NCI-H748 (cell line): ENCODE results near the gene TSN.
"Not testable (repeated sequence)": the region's sequence is repeated elsewhere in the genome, so short reads cannot be mapped to it uniquely, and the experiment has no call there.

Experiments used
- DNase-seq: peaks from one replicate; lab custom pipeline; 2025; ENCODE audit not compliant: unreplicated experiment; lab: John Stamatoyannopoulos, UW

The TSN gene

DNA sequence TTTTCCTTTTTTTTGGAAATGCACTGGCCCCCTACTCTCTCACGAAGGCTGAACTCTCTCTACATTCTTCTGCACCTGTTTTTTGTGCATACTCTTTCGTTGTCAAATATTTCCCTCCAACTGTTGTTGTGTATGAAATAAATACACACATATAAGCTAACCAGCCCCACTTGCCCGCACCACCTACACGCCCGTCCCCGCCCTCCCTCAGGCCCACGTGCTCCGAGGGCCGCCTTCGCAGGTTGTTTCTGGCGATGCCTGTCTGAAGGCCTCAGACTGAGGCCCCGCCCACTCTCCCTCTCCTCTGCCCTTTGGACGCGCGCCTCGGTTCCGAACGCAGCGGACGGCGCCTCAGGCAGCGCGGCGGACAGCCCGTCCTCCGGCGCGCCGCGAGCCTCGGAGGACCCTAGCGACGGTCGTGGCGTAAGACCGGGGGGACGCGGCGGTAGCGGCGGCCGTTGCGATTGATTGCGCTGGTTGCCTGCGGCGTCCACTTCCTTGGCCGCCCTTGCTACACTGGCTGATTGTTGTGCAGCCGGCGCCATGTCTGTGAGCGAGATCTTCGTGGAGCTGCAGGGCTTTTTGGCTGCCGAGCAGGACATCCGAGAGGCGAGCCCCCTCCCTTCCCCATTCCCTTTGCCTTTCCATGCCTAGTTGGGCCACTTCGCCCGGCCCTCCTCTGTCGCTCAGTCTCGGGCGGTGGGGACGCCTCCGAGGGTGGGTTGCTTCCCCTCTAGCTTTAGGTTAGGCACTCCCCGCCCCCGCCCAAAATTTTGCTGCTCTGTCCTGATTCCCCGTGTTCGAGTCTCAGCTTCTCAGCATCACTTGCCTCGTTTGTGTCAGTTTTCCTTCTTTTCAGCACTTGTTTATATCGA, at the start of gene TSN:
Gene TSN, plus strand, starts transcription at position 415 of the 875 bp plus-strand sequence. Its CDS starts 129 bp downstream, at position 544.
- DNase-seq = peak; percentile 96

DNA sequence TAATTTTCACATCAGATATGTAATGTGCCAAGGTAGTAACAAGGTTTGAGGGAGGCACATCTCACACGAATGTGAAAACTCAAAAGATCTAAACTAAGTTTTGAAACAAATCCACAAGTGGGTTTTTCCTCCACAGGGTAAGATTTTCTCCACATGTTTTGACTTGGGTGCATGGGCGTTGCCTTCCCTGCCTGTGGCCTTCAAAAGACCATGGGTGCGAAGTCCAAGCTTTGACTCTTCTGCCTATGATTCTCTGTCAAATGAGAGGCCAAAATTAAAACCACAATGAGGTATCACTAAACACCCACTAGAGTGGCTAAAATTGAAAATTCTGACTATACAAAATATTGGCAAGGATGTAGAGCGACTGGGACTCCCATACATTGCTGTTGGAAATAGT, 49.5 kb upstream of the TSN start:
- no peak for DNase-seq

DNA sequence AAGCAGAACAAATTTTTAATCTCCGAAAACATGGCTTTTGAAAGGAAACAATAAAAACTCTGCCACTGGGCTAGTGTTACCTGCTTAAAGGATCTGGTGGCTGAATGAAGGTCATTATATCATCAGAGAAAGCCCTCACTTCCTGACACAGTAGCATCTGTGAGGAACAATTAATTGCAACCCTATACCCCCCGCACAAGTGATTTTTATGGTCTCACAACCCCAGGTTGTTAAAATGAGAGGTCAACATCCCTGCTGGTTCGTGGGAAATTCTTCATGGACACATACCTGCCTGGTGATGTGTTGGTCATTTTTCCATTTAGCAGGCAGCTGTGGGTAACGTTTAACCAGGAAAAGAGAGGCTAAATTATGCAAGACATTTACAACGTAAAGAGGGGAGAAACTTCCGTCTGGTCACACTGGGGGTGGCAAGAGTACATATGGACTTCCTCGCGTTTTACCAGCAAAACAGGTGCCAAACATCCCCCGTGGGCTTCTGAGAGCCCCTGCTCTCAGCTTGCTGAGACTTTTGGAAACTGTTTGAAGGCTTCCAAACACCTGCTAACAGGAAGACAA, 48.0 kb upstream of the TSN start:
- peak; percentile 84 for DNase-seq

DNA sequence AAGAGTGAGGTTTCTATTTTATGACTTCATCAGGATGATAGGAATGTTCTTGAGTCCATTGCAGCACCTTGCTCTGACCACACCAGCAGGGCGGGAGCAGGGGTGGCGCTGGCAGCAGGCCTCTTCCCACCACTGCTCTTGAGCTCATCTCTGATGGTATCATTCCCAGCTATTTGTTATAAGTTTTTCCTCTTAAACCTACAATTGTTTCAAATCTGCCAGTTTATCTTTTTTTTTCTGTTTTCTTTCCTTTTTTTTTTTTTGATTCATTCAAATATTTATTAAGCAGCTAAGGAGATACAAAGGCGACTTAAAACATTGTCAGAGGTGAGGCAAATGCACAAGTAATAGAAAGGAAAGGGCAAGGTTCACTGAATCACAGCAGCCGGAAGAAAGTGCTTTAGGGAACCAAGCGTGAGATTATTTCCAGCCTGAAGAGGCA, 47.5 kb upstream of the TSN start:
- DNase-seq = no peak

DNA sequence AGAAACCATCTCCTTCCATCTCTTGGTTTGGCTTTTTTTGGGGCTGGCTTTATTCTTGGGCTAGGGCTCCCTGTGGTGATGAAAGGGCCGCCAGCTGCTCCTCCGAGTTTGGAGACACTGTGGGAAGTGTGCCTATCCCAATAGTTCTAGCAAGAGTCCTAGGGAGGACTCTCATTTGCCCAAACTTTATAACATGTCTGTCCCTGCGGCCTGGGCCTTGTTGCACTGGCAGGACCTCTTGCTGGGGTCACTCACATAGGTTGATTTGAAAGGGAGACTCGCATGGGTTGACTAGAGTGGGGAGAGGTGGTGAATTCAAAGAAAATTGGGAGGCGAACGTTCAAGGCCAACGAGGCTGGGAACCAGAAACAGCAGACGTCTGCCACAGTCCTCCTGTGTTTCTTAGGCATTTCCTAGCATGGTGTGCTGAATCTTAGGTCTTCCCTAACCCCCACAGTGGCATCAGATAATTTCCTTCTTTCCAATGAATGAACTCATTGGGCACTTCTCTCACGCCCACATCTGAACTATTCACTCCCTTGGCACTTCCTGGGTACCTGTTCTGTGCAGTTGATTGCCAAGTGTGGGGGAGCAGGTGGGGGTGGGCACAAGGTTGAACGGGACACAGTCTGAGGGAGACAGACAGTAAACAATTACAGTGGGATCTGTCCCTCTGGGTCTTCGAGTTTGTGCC, 45.5 kb upstream of the TSN start:
- DNase-seq = no peak

DNA sequence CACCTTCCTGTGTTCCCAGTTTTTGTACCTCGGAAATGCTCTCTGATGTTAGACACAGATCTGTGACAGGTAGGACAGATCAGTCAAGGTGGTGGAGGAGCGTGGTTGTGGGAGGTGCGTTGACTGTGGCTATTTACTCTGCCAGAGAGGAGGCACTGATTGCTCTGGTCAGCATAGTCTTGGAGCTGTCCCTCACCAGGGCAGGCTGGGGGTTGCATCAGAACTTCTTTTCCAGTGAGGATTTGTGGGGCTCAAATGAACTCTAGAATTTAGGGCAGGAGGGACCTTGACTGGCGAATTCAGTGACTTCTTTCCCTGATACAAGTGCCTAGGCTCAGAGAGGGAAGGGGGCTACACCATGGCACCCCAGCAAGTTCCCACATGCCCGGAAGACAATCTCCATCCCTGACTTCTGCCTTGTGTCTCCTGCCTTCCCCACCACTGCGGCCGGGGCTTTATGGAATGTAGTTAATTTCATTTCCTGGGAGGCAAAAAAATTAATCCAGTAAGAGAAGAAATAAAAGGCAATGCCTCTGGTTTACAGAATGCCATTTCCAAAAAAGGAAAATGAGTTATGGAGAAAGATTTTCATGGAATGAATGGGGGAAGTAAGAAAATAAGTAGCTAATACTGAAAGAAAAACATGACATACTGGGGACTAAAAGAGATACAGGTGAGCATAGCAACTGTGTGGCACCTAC, 44.8 kb upstream of the TSN start:
- DNase-seq = no peak

DNA sequence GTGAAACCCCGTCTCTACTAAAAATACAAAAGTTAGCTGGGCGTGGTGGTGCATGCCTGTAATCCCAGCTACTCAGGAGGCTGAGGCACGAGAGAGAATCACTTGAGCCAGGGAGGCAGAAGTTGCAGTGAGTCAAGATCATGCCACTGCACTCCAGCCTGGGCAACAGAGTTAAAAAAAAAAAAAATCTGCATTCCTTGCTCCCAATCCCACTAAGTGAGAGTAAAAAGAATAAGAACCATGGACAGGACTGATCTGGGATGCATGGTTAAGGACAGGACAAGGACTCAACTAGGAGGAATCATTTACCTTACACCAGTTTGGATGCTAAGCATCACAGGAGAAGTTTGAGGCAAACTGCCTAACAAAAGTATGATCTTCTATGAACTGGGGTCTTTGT, 44.0 kb upstream of the TSN start:
- not testable (repeated sequence) for DNase-seq

DNA sequence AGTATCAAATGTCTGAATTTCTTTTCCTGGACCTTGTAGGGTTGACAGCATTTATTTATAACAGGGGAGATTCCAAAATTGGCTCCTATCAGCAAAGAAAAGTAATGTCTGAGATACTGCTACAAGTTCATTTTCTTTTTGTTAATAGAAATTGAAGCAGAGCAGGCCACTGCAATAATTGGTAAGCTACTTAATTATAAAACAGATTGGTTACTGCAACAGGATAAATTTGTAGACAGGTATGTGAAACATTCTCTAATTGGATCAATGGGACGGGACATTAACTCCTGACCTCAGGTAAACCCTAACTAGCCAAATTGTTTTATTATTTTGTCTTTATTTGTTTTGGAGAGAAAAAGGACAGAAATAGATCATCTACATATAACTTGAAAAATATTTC, 39.3 kb upstream of the TSN start:
- no peak for DNase-seq

DNA sequence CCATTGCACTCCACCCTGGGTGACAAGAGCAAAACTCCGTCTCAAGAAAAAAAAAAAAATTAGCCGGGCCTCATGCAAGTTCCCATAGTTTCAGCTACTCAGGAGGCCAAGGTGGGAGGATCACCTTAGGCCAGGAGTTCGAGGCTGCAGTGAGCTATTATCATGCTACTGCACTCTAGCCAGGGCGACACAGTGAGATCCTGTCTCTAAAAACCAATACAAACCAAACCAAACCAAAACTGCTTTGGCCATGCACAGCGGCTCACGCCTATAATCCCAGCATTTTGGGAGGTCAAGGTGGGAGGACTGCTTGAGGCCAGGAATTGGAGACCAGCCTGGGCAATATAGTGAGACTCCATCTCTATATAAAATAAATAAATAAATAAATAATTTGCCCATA, 37.9 kb upstream of the TSN start:
- no peak for DNase-seq

DNA sequence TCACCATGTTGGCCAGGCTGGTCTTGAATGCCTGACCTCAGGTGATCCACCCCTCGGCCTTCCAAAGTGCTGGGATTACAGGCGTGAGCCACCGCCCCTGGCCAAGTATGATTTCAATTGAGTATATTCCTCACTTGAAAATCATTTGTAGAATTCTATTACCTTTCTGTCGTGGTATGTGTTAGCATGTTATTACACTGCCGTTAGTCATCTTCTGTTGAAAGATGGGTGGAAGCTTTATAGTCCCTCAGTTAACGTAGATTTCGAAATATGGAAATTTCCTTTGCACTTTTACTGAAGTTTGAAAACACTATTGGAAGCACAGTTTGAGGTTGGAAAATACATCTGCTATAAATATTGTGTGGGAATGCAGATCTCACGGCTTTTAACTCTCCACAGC, 33.5 kb upstream of the TSN start:
- DNase-seq = no peak

DNA sequence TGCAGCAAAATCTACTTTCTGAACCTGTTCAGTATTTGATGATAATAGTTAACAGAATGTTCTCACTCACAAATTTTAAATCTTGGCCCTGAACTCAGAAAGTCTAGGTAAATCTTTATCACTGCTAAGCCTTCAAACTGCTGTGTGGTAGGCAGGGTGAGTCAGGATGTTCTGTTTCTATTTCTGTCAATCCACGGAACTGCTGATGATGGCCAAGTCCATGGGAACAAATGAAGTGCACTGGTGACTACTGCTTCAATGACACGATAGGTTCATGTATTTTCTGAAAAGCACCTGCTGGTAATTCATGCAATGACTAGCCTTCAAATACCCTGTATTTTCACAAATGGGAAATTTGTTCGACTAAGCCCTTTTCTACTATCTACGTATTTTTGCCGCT, 33.0 kb upstream of the TSN start:
- no peak for DNase-seq

DNA sequence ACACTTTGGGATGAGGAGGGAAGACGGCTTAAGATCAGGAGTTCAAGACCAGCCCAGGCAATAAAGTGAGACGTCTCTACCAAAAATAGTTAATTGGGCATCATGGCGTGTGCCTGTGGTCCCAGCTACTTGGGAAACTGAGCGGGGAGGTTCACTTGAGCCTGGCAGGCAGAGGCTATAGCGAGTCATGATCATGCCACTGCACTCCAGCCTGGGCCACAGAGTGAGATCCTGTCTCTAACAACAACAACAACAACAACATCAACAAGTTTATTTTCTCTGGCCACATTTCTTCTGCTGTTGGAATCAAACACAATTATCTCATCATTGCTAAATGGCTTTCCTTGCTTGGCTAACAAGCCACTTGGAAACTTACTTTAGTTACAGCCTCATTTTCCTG, 32.1 kb upstream of the TSN start:
- DNase-seq = no peak

DNA sequence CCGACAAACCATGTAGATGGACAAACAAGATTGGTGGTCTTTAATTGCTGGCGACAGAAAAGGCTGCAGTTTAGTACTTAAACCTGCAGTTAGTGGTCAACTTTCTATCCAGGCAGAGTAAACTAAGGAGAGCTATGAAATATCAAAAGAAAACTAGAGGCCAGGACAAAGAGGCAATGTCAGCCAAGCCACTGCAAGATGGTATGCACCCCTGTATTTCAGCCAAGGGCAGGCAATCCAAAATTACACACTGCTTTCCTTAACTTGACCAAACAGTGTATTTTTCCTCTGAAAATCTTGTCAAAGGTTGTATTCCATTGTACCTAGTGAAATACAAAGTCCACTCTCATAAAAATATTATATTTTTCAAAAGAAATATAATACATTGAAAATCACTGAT, 28.1 kb upstream of the TSN start:
- DNase-seq = no peak

DNA sequence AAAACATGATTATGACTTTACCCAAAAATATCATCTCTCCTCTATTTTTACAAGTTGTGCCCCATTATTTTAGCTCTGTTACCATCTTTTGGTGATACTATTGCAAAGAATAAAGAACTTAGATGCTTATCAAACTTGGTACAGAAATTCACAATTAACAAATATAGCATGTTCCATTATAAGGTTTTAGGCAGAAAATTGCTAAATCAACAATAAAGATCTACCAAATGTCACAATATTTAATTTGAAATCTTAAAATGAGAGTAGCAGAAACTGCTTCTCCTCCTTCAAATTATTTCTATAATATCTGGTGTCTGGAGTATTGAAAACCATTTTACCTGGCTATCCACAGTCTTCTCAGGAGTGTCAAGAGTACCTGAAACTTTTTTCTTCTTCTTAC, 27.5 kb upstream of the TSN start:
- DNase-seq = no peak

DNA sequence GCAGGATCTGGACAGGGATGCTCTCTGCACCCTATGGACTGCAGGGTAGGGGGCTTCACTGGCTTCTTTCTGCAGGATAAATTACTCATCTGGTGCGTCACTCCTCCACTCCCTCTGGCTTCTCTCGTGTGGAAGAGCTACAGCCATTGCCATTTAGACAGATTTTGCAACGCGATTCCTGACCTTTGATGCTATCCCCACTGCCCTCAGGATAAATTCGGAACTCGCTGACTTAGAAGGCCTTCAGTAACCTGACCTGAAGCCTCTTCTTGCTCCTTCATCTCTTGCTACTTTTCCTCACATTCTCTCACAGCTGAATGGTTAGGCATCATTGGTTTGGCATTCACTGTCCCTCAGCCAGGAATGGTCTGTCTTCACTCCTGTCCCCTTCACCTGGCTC, 24.1 kb upstream of the TSN start:
- DNase-seq = no peak

DNA sequence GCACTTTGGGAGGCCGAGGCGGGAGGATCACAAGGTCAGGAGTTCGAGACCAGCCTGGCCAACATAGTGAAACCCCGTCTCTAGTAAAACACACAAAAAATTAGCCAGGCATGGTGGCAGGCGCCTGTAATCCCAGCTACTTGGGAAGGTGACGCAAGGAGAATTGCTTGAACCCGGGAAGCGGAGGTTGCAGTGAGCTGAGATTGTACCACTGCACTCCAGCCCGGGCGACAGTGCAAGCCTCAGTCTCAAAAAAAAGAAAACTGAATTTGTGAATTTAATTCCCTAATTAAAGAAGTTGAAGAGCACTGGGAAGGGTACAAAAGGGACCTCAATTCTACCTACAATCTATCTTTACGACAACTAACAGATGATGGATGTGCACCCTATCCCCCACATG, 20.9 kb upstream of the TSN start:
- DNase-seq = not testable (repeated sequence)

DNA sequence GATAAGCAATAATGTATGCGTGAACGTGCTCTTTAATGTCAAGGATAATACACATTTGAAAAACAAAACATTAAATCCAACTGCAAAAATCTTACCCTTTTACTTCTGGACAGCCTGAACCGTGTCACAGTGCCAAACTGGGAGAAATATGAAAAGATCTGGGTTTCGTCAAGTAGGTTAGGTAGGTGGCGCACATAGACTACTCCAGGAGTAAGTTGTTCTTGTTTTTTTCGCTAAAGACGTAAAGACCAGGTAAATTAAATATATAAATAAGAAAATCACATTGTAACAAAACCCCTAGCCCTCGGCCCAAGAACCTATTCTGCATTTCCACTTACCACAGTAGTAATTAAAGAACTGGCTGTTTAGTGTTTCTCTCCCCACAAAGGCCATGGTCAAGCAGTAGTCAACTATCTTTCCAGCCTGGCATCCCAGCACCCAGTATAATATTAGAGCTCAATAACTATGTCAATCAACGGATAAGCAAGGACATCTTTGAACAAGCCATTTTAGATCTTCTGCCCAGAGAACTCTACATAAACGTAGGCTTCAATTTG, 19.9 kb upstream of the TSN start:
- DNase-seq = no peak

DNA sequence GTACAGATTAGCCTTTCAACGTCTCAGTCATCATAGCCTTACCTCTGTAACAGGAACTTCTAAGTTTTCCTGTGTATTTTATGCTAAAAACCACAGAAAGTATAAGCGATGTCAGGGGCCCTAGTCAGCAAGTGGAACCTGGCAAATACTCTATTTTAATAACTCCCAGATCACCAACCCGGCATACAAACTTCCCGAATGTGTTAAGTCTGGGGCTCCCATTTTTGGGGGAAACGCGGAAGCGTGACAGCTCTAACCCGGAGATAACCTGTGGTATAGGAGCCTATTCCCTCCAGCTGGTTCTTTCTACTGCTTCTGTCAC, 19.4 kb upstream of the TSN start:
- DNase-seq = no peak

DNA sequence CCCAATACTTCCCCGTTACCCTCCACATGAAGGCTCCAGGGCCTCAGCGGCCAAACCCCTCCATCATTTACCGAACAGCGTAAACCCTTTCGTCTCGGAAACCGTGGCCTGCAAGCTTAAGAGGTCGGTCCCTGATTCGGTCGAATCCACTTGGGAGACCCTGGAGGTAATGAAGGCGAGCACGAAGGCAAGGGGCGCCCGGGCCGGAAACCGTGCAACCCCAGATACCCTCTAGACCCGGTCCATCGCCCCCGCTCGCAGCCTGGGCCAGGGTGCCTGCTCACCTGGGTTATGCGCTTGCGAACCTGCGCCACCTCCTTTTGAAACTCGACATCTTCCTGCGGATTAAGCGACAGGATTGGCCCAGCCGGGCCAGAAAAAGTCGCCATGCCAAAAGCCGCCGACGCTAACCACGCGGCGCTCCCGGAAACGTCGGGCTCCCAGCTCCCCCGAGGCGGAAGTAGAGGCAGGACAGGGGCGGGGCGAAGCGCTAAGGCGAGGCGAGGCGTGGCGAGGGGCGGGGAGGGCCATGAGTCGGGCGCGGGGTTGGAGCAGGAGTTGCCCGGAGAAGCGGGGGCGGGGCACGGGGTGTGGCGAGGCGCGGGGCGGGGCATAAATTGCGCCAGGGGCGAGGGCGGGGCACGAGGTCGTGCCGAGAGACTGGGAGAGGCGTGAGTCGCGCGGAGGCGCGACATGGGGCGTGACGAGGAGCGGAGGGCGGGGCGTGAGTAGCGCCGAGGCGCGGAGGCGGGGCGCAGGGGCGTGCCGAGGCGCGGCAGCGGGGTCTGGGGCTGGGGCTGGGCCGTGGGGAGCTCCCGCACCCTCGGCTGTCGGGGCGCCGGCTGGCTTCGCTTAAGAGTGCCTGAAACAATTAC, 18.8 kb upstream of the TSN start, which contains the start of gene NIFK:
Gene NIFK, minus strand, starts transcription at position 414 of the 875 bp plus-strand sequence. Its CDS starts 25 bp downstream, at position 389.
- peak; percentile 92 for DNase-seq

DNA sequence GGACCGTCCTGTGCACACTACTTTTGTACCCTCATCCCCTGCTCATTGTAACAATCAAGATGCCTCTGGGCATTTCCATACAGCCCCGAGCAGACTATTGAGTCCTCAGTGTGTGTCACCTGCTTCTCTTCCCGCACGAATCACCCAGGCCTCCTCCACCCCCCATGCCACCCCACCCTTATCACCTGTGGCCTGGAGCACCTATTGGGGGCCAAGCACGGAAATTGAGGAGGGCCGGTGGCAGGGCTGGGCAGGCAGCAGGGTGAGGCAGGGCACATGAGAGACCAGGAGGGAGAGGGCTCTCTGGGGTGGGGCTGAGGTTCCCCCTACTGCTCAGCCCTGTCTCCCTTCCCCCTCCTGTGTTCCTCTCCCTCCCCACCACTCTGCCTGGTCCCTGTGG, 14.5 kb upstream of the TSN start:
- no peak for DNase-seq
